ENCODE results near the gene SLC12A8. TPM values are rescaled to one million over a fixed set of nuclear protein-coding genes. Genes with fewer than 3 reads are reported as not detected.
A peak's percentile ranks its signal among the peaks of the same experiment; 100 is the strongest.

Gene SLC12A8
- total RNA-seq, 1 donor from 2014 or later, result 9.1 TPM

DNA sequence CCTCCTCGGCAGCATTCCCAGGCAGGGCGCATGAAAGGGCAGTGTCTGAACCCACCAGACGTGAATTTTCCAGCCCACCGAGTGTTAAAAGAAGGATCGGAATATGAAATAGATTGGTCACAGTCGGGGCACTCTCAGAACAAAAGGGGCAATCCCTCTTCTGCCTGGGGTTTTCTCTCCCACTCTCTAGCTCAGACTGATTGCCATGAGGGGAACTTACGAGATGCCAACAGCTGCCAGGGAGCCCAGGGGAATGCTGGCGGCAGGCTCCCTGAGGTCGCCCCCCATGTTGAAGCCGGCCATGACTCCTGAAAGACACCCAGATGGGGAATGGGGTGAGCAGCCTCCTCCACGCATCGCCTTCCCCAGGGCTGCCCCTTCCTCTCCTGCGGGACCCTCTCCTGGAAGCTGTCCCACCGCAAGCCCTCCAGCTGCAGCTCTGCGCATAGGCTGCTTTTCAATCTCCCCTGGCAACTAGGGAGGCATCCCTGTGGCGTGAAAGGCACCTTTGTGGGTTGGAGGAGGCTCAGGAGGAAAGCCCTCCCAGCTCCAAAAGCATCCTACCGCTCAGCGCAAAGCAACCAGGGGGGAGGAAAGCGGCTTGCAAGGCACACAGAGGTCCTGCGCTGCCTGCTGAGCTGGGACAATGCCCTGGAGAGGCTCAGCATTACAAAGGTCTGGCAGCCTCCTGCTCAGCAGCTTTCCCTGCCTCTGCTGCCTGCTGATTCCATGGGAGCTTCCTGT lies 92.0 kb downstream of the SLC12A8 start:
- H3K9me3 ChIP-seq, result no peaks in the 10 kb centered on the region
- H3K4me3 ChIP-seq, result peak overlapping the region; percentile 10
- peaks cover 47% of the 10 kb centered on the region for H3K4me1 ChIP-seq
- no peaks in the 10 kb centered on the region for H3K36me3 ChIP-seq
- DNase-seq (no peak), ATAC-seq (no peak)
- intact Hi-C loops (cut with DNase I), result no loop called here
- TF ChIP-seq, protein P1, sequence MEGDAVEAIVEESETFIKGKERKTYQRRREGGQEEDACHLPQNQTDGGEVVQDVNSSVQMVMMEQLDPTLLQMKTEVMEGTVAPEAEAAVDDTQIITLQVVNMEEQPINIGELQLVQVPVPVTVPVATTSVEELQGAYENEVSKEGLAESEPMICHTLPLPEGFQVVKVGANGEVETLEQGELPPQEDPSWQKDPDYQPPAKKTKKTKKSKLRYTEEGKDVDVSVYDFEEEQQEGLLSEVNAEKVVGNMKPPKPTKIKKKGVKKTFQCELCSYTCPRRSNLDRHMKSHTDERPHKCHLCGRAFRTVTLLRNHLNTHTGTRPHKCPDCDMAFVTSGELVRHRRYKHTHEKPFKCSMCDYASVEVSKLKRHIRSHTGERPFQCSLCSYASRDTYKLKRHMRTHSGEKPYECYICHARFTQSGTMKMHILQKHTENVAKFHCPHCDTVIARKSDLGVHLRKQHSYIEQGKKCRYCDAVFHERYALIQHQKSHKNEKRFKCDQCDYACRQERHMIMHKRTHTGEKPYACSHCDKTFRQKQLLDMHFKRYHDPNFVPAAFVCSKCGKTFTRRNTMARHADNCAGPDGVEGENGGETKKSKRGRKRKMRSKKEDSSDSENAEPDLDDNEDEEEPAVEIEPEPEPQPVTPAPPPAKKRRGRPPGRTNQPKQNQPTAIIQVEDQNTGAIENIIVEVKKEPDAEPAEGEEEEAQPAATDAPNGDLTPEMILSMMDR (IDR thresholded peaks at IDR 0.05), result no peak
- H3K27ac ChIP-seq, result peak overlapping the region; percentile 13
- H3K27me3 ChIP-seq (ENCODE audit: low read depth), result no peaks in the 10 kb centered on the region

DNA sequence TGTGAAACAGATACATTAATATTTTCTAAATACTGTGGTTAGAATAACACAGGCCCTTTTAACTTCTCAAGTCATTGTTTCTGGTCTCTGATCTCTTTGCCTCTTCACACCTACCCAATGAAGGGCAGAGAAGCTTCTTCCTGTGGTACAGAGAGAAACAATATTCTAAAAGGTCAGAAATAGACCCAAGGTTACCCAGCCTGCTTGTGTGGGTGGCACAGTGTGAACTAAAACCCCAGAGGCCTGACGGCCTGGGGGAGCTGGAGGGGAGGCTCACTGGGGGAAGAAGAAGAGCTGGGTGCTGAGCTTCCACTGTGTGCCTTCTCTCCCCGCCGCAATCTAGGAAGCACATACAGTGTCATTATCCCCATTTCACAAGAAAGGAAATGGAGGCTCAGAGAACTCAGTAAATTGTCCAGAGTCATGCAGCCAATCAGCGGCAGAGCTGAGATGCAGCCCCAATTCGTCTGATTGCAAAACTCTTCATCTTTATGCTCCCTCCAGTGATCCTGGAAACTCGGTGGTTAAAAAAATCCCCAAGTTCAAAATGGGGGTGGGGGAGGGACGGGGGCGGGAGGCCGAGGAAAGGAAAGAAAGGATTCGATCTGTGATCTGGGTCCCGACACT lies 92.7 kb downstream of the SLC12A8 start:
- no peaks in the 10 kb centered on the region for H3K27me3 ChIP-seq (ENCODE audit: low read depth)
- no peaks in the 10 kb centered on the region for H3K9me3 ChIP-seq
- intact Hi-C loops (cut with DNase I), result no loop called here
- peak overlapping the region; percentile 10 for H3K4me3 ChIP-seq
- H3K36me3 ChIP-seq, result no peaks in the 10 kb centered on the region
- DNase-seq, result no peak
- ATAC-seq, result peak in 1 of 2 donors; percentile 13
- H3K4me1 ChIP-seq, result peaks cover 54% of the 10 kb centered on the region
- H3K27ac ChIP-seq, result no peak overlapping the region
- TF ChIP-seq, protein P1 (IDR thresholded peaks at IDR 0.05), result no peak

DNA sequence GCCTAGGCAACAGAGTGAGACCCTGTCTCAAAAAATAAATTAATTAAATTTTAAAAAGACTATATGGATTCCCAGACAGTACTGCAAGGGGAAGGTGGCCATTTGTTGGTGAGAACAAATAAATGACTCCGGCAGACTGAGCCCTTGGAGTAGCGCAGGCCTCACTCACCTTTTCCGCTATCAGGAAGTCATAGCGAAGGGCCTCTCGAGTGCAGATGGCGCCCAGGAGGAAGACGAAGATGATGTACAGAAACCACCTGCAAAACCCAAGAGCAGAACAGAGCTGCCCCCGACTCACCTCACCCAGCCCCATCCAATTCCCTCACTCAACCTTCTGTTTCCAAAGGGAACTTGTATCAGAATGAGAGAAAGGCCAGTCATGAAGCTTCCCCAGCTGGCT lies 93.9 kb downstream of the SLC12A8 start:
- TF ChIP-seq, protein P1 (IDR thresholded peaks at IDR 0.05), result no peak
- ATAC-seq (no peak), DNase-seq (no peak)
- H3K4me1 ChIP-seq, result peaks cover 54% of the 10 kb centered on the region
- intact Hi-C loops (cut with DNase I), result no loop called here
- no peaks in the 10 kb centered on the region for H3K9me3 ChIP-seq
- no peak overlapping the region for H3K27ac ChIP-seq
- no peak overlapping the region for H3K4me3 ChIP-seq
- no peaks in the 10 kb centered on the region for H3K36me3 ChIP-seq
- H3K27me3 ChIP-seq (ENCODE audit: low read depth), result no peaks in the 10 kb centered on the region

DNA sequence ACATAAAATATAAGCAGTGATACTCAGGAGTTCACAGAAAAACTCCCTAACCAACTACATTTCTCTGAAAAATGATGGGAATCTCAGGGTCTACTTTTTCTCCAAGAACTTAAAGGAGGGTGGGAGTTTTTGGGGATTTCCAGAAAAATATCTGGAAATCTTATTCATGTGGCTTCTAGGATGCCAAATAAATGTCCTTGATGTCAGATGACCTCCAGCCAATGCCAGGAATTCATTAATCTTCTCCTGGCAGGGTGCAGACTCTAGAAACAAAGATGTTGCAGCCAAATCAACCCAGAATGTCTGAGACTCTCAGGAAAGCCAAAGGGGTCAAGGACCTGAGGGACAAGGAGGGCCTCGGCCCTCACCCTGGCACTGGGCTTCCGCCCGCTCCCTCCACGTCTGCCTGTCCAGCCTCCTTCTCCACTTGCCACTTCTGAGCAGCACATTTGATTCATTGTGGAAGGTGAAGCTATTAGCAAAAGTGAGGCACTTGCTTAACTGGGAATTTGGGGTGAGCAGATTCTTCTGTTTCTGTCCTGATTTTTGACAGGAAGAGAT lies 94.8 kb downstream of the SLC12A8 start:
- ATAC-seq, result no peak
- intact Hi-C loops (cut with DNase I), result no loop called here
- H3K27ac ChIP-seq, result peak overlapping the region; percentile 54
- no peak for DNase-seq
- no peak overlapping the region for H3K4me3 ChIP-seq
- TF ChIP-seq, protein P1 (IDR thresholded peaks at IDR 0.05), result no peak
- H3K4me1 ChIP-seq, result peaks cover 54% of the 10 kb centered on the region
- no peaks in the 10 kb centered on the region for H3K36me3 ChIP-seq
- H3K27me3 ChIP-seq (ENCODE audit: low read depth), result no peaks in the 10 kb centered on the region
- H3K9me3 ChIP-seq, result no peaks in the 10 kb centered on the region

DNA sequence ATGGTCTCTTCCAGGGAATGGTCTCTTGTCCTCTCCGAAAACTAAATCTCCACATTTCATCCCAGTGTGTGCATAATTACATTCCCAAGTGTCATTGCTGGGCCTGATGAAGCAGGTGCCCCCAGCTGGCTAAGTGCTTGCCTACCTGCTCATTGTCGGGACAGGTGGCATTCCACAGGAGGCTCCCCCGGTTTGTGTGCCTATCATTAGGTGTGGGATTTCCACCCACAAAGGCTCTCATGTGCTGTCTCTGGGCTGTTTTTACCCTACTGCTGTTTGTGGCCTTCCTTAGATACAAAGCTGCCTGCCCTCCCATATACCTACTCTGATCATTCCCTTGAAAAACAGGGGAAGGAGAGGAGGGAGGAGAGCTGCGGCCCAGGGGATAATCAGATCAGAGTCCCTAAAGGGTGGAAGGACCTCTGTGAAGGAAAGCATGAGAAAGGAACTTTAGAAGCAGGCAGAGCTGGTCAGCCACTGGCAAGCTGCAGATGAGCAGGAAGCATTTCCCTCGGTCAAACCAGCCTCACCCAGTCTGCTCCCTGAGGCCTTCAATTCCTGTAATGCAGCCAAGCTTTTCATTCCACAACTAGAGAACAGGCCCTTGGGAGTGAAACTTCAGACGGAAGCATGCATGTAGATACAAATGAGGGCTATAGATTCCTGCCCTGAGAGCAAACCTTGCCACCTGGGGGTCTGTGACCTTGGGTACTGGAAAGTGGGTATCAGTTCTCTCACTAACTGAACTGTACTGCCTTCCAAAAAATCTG lies 96.1 kb downstream of the SLC12A8 start:
- TF ChIP-seq, protein P1 (IDR thresholded peaks at IDR 0.05), result no peak
- ATAC-seq, result peak; percentile 69 to 81

More for the DNA sequence above, 96.1 kb downstream of the SLC12A8 start:
- Histone ChIP-seq H3K27me3 (ENCODE audit: low read depth) (no peaks in the 10 kb centered on the region), H3K27ac (peak overlapping the region; percentile 54), H3K9me3 (no peaks in the 10 kb centered on the region), H3K36me3 (no peaks in the 10 kb centered on the region), H3K4me1 (peaks cover 54% of the 10 kb centered on the region), H3K4me3 (no peak overlapping the region)
- no peak for DNase-seq
- intact Hi-C loops (cut with DNase I), result no loop called here
